Right hindlimb (tissue), 1 donor: ENCODE data around the gene FMO2.

Experiments
- DNase-seq: peaks from one replicate; pipeline ENCODE4 v3.0.0-alpha.2; 2018

Gene FMO2

GRCh38 chr1:171185091-171185490 is at the start of gene FMO2:
TSS of gene FMO2 (plus strand) at chr1:171185300. CDS start at chr1:171185714, 414 bp downstream.
- peak; percentile 58 for DNase-seq

DNA sequence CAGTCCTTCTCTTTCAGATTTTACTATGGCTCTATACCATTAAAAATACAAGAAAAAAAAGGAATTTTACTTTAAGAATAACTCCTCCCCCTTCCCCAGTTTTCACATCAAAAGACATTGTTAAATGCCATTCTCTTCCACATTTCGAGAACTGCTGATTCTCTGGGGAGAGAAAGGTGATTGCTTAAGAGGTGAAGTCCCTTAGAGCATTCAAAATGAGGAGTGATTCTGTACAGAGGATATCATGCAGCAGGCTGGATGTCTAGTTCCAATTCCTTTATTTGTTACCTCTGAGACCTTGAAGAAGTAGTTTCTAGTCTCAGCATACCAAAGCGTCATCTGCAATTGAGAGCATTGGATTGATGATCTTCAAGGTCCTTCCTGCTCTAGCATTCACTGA is 47.5 kb upstream of the FMO2 start:
- no peak for DNase-seq

GRCh38 chr1:171138980-171139379 is 46.1 kb upstream of the FMO2 start:
- DNase-seq = peak; percentile 25

DNA sequence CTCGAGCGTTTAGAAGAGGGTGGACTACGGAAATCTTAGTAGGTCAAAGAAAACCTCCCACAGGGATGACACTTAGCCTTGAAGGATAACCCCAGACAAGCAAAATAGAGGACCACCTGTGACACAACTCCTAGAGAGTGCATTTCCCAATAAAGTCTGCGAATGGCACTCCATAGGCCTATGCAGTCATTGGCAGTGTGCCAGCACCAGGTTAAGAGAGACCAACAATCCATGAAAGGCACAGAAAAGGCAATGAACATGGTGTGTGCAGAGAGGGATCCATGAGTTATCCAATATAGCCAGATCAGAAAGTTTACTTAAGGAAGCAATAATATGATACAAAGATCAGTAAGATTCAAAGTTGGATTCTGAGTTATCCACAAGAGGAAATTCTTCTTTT is 45.2 kb upstream of the FMO2 start:
- no peak for DNase-seq

DNA sequence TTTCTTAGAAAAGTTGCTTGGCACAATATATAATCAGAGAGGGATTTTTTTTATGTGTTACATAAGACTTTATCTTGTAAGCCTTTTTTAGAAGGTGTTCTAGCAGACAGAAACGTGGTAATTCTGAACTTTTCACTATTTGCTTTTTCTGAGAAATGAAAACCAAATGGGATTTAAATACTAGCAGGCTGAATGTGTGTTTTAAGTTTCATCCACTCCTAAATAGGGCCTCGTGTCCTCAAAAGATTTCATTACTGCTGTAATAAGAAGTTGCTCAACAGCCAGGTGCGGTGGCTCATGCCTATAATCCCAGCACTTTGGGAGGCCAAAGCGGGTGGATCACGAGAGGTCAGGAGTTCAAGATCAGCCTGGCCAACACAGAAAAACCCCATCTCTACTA is 44.7 kb upstream of the FMO2 start:
- DNase-seq = peak; percentile 55

DNA sequence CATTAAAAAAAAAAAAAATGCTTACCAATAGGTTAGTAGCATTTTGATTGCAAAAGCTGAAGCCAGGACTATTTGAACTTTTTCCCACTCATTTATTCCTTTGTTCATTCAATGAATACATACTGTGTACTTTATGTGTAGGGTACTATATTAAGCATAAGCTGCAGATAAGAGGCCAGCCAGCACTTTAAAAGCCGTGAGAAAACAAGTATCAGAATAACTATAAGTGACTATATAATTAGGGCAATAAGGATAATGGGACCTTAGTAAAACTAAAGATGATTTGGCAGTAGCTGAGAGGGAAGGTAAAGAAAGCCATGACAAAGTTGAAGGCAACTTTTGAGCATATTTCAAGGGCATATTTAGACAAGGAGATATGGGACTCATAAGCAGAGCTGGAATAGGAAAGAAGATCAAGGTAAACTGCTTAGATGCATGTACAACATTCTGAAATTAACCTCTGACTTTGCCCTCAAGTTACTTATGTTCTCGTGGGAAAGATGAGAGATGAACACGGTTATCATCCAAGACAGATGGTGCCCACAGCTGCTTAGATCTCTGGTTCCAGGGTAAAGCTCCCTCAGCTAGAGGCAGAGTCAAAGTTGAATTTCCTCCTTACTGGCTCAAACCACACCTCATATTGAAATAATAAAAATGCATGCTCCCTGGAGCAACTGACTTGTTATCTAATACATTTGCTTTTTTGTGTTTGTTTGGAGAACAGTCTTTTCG is 44.0 kb upstream of the FMO2 start:
- peak; percentile 59 for DNase-seq

- peak; percentile 87 for DNase-seq
Observed at GRCh38 chr1:171141688-171142415, 43.2 kb upstream of the FMO2 start.

DNA sequence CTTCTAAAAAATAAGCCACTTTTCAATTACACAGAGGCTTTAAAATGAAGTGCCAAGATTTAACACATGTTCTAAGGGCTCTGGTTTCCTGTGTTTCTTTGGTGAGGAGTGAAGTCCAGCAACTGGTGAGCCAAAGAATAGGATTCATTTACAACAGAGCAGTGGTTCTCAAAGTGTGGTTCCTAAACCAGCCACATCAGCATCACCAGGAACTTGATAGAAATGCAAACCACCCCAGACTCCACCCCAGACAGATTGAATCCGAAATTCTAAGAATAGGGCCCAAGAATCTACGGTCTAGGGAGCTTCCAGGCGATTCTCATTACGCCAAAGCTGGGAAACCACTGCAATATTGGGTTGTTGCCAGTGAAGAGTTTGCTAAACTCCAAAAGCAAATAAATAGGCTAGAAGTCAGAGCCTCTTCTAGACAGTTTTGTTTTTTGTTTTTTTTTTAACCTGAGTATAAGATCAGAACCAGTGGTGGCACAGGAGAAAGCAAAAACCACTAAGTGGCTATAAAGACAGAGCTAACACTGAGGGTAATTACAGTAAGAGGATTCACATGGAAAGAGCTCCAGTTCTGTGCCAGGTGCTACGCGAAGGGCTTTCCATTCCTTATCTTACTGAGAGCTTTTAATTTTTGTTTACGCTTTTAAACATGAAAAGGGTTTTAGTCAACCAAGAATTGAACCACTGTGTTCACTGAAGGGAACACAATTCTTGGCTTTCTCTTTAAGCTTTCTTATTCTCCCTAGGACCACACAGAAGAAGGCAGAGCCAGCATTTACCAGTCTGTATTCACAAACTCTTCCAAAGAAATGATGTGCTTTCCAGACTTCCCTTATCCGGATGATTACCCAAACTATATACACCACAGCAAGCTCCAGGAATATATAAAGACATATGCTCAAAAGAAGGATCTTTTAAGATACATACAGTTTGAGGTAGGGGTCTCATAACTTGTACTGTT is 42.4 kb upstream of the FMO2 start:
- peak; percentile 80 for DNase-seq

DNA sequence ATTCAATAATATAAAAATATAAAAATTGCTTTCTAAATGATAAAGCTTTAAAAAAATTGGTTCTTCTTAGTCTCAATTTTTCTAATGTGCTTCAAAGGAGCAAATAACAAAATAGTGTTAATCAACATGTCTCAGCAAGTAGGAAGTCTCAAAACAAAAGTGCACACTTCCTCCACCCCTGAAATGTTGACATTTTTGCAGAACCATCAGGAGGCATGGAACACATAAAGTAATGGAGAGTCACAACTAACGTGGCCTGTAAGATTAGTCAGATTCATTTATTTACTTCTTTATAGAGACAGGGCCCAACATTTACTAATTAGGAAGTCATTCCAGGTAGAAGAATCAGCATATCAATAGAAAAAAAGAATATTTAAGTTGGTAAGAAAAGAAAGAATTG is 34.9 kb upstream of the FMO2 start:
- no peak for DNase-seq

DNA sequence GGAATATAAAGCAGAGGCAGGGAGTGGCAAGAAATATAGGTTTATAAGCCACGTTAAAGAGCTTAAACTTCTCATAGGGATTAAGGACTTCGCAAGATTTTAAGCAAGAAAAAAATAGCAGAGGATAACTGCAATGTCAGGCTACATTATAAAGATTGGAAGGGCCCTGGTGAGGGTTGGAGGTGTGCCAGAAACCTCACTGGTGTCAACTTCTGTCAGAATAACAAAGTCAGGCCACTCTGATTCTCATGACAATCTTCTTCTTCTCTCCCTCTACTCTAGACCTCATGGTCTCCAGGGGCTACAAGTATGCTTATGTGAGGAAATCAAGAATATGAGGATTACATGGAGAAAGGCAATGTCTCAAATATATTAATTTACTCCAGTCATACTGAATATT is 32.6 kb upstream of the FMO2 start:
- no peak for DNase-seq

DNA sequence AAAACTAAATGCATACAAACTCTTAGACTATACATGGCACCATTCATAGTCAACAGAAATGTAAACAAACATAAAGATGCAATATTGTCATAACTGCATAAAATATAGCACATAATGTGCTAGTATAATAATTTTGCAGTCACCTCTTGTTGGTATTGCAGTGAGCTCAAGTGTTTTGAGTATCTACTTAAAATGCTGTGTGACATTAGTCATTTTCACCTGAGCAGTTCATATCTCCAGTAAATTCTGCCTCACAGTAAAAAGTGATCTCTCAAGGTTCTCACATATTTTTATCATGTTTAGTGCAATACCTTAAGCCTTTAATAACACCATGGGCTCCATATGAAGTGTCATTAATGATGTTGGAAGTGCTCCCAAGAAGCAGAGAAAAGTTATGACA is 29.6 kb upstream of the FMO2 start:
- DNase-seq = no peak

- DNase-seq = no peak
Observed at GRCh38 chr1:171158096-171158495, 27.0 kb upstream of the FMO2 start.

DNA sequence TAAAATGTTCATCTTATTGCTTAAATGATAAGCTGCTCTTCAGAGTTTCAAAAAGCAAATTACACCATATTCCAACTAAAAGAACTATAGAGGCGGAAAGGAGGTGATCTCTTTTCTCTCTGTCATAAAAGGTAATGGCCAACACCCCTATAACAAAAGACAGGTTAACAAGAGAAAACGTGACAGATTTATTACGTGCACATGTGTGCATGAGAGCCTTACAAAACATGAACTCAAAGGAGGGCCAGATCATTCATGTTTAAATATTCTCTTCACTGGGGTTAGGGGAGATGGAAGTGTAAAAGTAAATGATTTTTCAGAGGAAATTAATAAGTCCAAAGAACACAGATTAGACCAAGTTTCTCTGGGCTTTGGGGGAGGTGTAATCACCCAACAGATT is 26.5 kb upstream of the FMO2 start:
- no peak for DNase-seq

DNA sequence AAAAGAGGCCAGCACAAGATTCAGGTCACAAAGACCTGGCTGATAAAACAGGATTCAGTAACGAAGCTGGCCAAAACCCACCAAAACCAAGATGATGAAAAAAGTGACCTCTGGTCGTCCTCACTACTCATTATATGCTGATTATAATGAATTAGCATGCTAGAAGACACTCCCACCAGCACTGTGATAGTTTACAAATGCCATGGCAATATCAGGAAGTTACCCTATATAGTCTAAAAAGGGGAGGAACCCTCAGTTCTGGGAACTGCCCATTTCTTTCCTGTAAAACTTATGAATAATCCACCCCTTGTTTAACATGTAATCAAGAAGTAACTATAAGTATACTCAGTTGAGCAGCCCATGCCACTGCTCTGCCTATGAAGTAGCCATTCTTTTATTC is 26.0 kb upstream of the FMO2 start:
- DNase-seq = no peak

- no peak for DNase-seq
Observed at GRCh38 chr1:171160211-171160610, 24.9 kb upstream of the FMO2 start.

DNA sequence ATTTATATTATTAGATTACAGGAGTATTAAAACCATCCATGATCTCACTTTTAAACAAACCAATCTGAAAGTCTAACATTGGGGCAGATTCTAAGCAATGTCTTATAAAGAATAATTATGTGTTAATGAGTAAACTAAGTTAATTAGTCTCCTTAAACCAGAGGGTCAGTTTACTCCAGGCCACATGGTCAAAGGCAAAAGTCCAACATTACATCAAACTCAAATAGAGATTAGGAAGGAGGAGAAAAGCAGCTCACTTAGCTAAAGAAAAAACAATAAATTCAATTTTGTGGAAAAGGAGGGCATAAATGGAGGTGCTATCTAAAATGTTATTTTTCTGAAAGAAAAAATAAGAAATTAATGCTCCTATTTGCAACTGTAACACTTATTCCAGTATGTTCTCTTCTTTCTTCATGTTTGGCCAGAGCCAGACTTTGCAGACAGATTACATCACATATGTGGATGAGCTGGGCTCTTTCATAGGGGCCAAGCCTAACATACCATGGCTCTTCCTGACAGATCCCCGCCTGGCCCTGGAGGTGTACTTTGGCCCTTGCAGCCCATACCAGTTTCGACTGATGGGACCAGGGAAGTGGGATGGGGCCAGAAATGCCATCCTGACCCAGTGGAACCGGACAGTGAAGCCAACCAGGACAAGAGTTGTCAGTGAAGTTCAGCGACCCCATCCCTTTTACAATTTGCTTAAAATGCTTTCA is 24.3 kb upstream of the FMO2 start:
- DNase-seq = no peak

DNA sequence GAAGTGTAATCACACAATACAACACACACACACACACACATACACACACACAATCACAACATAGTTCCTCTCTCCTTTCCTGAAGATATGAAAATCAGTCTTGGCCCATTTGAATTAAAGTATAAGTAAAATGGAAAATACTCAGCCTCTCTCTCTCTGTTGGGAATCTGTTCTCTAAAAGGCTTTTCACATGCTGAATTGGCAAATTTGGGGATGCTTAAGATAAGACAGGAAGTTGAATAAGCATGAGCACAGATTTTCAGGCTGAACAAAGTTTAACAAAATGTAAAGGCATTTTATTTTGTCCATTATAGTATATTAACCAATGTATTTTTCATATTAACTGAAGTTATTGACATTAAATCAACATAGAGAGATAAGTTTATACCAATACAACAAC is 23.7 kb upstream of the FMO2 start:
- no peak for DNase-seq

DNA sequence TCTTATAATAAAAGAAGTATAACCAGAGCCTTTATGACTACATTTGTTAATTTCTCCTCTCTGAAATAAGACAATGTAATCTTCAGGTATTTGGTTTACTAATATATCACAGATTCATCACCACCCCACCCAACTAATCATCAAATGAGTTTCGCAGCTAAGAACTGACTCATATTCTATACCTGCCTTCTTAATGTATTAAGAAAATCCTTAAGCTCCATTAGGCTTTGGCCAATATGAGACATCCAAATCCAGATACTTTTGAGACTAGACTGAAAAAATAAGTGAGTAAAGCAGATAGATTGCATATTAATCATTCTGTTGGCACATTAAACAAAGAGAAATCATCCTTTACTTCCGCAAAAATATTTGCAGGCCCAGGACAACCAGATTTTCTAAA is 18.7 kb upstream of the FMO2 start:
- no peak for DNase-seq

DNA sequence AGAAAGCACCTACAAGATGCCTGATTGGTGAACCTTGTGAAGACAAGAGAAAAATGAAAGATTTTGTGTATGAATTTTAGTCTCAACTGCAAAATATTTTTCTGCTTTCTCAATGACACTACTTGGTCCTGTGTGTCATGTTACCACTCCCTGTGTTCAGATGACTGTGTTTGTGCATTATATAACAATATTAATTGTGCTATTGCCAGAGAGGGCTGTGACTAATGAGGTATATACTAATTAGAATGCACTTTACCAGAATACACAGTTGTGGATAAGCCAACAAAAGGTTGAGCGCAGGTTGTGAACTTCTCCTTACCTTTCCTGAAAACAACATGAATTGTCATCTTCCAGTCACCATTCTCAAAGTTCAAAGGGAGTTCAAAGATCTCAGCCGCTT is 17.3 kb upstream of the FMO2 start:
- DNase-seq = no peak

DNA sequence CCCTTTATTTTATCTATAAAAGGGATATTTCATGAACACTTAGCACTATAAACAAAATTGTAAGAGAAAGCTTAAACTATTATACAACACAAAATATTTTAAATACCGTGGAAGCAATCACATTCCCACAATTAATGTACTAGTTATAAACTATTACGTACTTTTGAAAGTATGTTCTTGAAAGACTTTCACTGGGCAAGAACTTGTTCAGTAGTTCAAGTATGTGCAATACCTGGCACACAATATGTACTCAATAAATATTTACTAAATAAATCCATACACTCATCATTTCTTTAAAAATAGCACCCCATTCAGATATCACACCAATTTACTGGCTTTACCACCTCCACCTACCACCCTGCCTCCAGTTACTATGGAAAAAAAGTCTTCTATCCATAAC is 12.6 kb upstream of the FMO2 start:
- no peak for DNase-seq

DNA sequence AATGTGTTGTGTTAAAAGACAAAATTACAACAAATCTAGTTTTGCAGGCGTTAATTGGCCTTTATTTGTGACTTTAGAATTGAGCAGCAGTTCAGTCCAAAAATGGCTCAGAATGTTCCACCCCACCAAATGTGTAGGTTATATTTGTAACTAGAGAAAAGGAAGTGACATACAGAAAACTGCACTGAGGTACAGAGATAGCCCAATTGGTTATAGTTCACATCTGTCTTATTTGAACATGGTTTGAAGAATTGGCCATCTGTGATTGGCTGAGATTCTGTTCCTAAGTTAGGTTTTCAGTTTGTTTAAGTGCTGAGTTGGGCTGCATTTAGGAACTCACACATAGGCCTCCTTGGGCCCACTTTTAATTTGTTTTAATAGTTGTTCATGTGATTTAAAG is 12.0 kb upstream of the FMO2 start:
- DNase-seq = no peak

- DNase-seq = no peak
Observed at GRCh38 chr1:171174560-171175294, 10.4 kb upstream of the FMO2 start.
